NCI-H226 (cell line): ENCODE data around the gene CNIH3.
"Not testable (repeated sequence)": the region's sequence is repeated elsewhere in the genome, so short reads cannot be mapped to it uniquely, and the experiment has no call there.

Experiments
- DNase-seq: peaks from one replicate; pipeline ENCODE4 v3.0.0-alpha.2; 2015

CNIH3 gene

DNA sequence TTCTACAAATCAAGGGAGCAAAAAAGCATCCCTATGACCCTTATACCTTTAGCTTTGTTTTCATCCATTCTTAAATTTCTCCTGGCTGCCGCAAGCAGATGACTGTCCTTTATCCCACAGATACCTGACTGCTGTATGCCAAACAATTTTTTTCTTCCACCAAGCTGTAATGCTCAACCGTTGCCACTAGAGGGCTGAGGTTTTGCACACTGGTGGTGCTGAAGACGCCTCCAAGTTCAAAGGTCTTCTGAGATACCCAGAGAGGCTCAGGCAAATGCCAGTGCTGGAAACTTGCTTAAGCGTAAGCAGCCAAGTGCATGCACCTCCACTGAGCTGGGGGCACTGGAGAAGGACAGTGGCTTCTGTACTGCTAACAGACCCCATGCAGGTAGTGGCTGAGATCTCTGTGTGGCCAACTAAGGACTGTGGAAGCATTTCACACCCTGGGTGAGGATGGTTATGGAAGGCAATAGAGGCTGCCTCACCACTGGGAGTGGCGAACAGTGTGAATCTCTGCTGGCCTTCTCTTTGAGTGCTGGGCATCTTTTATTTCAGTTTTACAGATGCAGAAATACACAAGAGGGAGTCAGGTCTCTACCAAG, 28.5 kb downstream of the CNIH3 start:
- DNase-seq = no peak

- DNase-seq = no peak
Measured at GRCh38 chr1:224647449-224647848, 31.3 kb downstream of the CNIH3 start.

GRCh38 chr1:224650290-224650689, 34.2 kb downstream of the CNIH3 start:
- no peak for DNase-seq

GRCh38 chr1:224651188-224651587, 35.1 kb downstream of the CNIH3 start:
- no peak for DNase-seq

DNA sequence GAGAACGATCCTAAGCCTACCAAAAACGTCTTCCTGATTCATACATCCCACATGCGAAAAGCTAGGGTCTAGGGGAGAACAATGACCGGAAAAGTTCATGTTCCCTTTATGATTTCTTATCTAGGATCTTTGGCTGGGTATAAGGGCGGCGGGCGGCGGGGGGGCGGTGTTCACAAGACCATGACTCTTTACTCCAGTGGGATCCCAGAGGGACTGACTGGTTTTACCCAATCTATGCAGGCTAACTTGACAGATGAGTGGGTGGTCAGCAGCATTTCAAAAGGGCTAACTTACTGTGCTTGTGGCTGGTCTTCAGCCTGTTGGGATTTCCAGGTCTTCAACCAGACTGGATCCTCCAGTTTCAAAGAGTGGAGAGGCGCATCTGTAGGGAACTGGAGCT, 40.3 kb downstream of the CNIH3 start:
- no peak for DNase-seq

DNA sequence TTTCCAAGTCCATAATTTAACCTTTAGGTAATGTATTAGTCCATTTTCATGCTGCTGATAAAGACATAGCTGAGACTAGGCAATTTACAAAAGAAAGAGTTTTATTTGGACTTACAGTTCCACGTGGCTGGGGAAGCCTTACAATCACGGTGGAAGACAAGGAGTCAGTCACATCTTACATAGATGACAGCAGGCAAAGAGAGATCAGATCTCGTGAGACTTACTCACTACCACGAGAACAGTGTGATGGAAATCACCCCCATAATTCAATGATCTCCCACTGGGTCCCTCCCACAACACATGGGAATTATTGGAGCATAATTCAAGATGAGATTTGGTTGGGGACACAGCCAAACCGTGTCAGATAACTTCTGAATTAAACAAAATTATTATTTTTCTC, 44.0 kb downstream of the CNIH3 start:
- DNase-seq = no peak

GRCh38 chr1:224662870-224663269, 46.8 kb downstream of the CNIH3 start:
- DNase-seq = no peak

- DNase-seq = no peak
Measured at GRCh38 chr1:224665016-224665415, 48.9 kb downstream of the CNIH3 start.

DNA sequence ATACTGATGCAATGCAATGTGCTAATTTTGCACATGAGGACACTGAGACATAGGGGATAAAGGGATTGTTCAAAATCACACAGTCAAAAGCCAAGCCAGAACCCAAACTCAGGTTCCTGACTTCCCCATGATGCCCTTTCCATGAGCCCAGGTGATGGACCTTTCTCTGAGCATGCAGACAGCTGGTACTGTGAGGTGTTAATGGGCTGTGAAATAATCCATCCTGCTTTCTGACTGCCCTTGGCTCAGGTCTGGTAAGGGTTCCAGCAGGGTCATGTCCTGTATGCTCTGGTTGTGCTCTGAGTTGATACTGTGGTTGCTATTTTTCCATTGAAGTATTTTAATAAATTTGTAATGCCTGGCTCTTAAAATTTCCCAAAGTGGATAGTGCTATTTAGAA, 50.0 kb downstream of the CNIH3 start:
- no peak for DNase-seq

DNA sequence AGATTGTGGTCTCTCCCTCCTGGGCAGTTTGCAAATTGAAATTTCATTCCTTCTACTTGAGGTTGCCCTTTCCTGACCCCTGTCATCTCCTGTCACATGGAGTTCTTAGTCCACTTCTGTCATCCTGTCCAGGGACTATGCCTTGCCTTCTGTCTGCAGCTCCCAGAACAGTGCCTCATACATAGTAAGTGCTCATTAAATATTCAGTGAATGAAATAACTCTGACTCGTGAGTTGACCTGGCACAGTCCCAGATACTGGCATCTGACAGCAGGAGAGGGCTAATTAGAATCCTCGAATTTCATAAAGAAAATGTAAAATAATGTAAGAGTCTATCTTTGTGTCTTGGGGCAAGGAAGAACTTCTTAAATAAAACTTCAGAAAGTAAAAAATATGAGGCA, 50.8 kb downstream of the CNIH3 start:
- DNase-seq = no peak

GRCh38 chr1:224668984-224669383, 52.9 kb downstream of the CNIH3 start:
- no peak for DNase-seq

DNA sequence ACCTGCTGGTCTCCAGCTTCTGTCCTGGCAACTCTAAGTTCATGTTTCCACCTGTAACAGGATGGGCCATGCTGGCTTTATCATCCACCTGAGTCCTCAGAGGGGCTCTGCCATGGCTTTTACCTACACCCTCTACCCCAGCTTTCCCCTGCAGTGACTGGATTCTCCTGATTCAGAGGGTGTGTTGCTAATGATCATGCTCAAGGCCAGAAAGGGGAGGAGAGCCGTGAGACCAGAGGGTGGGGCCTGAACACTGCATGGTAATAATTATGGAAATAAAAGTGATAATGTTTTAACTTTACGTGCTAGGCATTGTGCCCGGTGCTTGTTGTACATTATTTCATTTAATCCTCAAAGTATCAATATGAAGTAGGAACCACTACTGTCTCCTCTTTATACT, 53.3 kb downstream of the CNIH3 start:
- no peak for DNase-seq

- no peak for DNase-seq
Measured at GRCh38 chr1:224670506-224670905, 54.4 kb downstream of the CNIH3 start.

DNA sequence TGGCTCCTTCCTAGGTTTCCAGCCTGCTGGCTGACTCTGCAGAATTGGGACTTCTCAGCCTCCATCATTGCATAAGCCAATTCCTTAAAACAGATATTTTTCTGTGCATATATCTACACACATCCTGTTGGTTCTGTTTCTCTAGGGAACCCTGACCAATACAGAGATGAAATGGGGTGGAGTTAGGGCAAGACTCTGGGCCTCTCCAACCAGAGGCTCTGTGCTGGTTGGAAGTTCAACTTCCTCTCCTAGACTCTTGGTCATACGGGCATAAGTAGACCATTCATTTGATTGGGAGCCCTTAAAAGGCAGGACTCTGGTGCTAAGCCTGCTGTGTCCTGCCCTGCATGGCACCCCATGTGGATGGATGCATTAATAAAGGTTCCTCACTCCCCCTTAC, 55.0 kb downstream of the CNIH3 start:
- no peak for DNase-seq

DNA sequence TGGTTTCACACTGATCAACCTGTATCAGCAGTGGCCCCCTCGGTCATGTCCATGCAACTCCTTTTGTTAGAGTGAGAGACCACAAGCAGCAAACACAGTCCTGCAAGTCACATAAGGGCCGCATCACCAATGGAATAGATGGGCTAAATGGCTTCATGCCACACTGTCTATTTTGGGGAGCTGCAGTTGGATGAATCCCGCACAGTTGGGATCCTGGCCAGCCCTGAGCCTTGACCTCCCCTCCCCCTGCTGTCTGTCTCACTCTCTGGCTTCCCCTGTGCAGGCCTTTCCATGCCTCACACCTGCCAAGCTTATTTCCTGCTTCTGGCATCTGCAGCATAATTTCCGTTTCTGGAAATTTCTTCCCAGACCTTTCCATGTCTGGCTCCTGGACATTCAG, 57.0 kb downstream of the CNIH3 start:
- DNase-seq = no peak

GRCh38 chr1:224675590-224675989, 59.5 kb downstream of the CNIH3 start:
- DNase-seq = no peak

DNA sequence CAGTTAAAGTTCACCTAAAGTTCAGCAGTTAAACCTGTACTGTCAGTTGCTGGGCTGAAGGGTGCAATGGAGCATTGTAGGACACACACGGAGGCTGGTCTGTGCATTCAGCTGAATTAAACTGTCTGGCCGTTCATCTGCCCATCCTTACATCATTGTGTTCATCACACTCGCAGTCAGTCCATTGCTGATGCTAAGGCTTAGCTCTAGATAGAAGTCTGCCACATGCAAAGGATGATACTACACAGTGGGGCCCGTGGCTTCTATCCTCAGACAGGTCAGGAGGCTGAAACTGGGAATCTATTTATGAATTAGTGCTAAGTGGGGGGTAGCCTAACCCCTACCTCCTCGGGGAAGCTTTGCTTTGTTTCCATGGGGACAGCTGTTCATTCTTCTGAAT, 60.4 kb downstream of the CNIH3 start:
- no peak for DNase-seq

GRCh38 chr1:224678168-224678567, 62.1 kb downstream of the CNIH3 start:
- DNase-seq = no peak

GRCh38 chr1:224679606-224680005, 63.5 kb downstream of the CNIH3 start:
- DNase-seq = no peak

DNA sequence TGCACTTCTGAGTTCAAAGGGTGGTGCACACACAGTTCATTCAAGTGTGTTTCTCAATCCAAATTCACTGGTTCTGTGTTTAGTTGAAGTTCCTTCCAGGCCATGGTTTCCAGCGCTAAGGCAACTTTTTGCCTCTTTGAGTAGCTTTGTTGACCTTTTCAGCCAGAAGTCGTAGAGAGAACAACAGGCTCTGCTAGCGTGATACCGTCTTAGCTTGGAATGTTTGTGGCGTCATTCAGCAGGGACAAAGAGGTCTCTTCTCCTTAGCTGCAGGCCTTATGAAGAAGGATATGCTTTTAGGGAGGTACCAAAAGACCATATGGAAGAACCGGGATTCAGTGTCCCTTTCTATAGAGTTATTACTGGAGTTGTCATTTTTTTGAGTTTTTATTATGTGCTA, 65.7 kb downstream of the CNIH3 start:
- DNase-seq = no peak

GRCh38 chr1:224683936-224684335, 67.8 kb downstream of the CNIH3 start:
- no peak for DNase-seq

GRCh38 chr1:224684979-224685425, 68.9 kb downstream of the CNIH3 start:
- DNase-seq = no peak

DNA sequence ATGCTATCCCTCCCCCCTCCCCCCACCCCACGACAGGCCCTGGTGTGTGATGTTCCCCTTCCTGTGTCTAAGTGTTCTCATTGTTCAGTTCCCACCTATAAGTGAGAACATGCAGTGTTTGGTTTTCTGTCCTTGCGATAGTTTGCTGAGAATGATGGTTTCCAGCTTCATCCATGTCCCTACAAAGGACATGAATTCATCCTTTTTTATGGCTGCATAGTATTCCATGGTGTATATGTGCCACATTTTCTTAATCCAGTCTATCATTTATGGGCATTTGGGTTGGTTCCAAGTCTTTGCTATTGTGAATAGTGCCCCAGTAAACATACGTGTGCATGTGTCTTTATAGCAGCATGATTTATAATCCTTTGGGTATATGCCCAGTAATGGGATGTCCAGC, 70.0 kb downstream of the CNIH3 start:
- DNase-seq = not testable (repeated sequence)

DNA sequence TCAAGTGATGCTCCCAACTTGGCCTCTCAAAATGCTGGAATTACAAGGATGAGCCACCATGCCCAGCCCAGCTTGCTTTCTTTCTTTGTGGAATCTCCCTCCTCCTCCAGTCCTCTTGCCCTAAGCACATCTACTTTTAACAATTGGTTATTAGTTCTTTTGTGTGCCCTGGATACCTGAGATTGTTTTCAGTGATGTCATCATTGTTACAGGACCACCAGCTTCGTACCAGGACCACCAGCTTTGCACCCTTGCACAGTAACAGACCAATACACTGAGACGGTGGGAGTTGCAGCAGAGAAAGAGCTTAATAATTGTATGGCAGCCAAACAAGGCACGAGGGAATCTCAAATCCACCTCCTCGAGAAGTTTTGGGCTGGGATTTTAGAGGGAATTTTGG, 71.3 kb downstream of the CNIH3 start:
- DNase-seq = no peak

GRCh38 chr1:224689374-224689773, 73.3 kb downstream of the CNIH3 start:
- DNase-seq = no peak

GRCh38 chr1:224690576-224690975, 74.5 kb downstream of the CNIH3 start:
- DNase-seq = no peak
